ENCODE data around the gene FOXP1.

DNA sequence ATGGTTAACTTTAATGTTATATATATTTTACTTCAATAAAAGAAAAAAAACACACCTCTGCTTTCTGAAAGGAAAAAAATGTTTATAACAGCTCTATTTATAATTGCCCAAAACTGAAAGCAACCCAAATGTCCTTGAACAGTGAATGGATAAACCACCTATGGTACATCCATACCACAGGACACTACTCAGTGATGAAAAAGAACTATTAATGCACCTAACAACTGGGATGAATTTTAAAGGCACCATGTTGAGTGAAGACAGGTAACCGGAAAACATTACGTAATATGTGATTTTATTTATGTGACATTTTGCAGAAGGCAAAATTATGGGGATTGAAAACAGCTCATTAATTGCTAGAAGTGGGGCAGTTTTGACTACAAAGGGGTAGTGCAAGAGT is 23.8 kb upstream of the FOXP1 start:
- TF ChIP-seq EP300 (IDR thresholded peaks at IDR 0.05) (no peak), POLR2A (IDR thresholded peaks at IDR 0.05; ENCODE audit: low read depth) (no peak)
- TF ChIP-seq, protein P1, sequence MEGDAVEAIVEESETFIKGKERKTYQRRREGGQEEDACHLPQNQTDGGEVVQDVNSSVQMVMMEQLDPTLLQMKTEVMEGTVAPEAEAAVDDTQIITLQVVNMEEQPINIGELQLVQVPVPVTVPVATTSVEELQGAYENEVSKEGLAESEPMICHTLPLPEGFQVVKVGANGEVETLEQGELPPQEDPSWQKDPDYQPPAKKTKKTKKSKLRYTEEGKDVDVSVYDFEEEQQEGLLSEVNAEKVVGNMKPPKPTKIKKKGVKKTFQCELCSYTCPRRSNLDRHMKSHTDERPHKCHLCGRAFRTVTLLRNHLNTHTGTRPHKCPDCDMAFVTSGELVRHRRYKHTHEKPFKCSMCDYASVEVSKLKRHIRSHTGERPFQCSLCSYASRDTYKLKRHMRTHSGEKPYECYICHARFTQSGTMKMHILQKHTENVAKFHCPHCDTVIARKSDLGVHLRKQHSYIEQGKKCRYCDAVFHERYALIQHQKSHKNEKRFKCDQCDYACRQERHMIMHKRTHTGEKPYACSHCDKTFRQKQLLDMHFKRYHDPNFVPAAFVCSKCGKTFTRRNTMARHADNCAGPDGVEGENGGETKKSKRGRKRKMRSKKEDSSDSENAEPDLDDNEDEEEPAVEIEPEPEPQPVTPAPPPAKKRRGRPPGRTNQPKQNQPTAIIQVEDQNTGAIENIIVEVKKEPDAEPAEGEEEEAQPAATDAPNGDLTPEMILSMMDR (IDR thresholded peaks at IDR 0.05), result no peak

All from esophagus muscularis mucosa (tissue), 4 donors.